GM12878 (cell line): ENCODE data around the gene RFTN2. TPM values are rescaled to one million over a fixed set of nuclear protein-coding genes. Genes with fewer than 3 reads are reported as not detected.

ENCODE experiments used
- ATAC-seq: fragments of 200-7000 bp; cut with Tn5 transposase; 3 replicates; pipeline ENCODE4 v1.9.1; 2020; ENCODE audit warnings: mild to moderate bottlenecking, moderate library complexity
- BruUV-seq: library from RNA; stranded (reverse); fragments of 400-500 nt; replicated peaks from 2 replicates; lab custom pipeline; 2021; lab: Mats Ljungman, UMichigan
- CTCF ChIA-PET: fragments of 300-600 bp; sonication (Branson Sonifier 250); formaldehyde crosslinking; extraction: SDS; loops from one replicate; lab custom pipeline; 2021; ENCODE audit warnings: inconsistent platforms; lab: Yijun Ruan, JAX
- POLR2A ChIA-PET: fragments of 350-600 bp; formaldehyde crosslinking; extraction: SDS; loops from one replicate; lab custom pipeline; 2021; ENCODE audit warnings: inconsistent platforms; lab: Charles Lee
- RAD21 ChIA-PET: fragments of 300-600 bp; sonication (Branson Sonifier 250); formaldehyde crosslinking; loops from one replicate; lab custom pipeline; 2023; ENCODE audit warnings: antibody characterized with exemption; ENCODE audit not compliant: unreplicated experiment; lab: Charles Lee
- SMC1A ChIA-PET: fragments of 300-600 bp; sonication (Branson Sonifier 250); formaldehyde crosslinking; loops from one replicate; lab custom pipeline; 2023; ENCODE audit not compliant: unreplicated experiment, uncharacterized antibody; lab: Charles Lee
- DNase-seq: peaks from one replicate; pipeline ENCODE4 v3.0.0-alpha.2; 2011; ENCODE audit warnings: low read depth, low spot score
- FAIRE-seq: peaks from 3 replicates; lab custom pipeline; 2011; peaks lifted over from hg19 to GRCh38; lab: Jason Lieb, UNC
- H2AFZ ChIP-seq: 2 replicates; pipeline ENCODE4 v1.6.0; 2011; ENCODE audit warnings: low read depth, low read length, control low read depth; ENCODE audit not compliant: control insufficient read depth
- H3K27ac ChIP-seq: 2 replicates; pipeline ENCODE4 v1.5.1; 2011; ENCODE audit warnings: control low read depth; ENCODE audit not compliant: control insufficient read depth, insufficient read depth
- H3K27me3 ChIP-seq, 2 experiments: replicated peaks in 1 of 2; 2 replicates each; pipeline versions ENCODE4 v1.6.0 to v1.6.1; 2011; ENCODE audit warnings: low read length in 1 of 2; ENCODE audit not compliant: control insufficient read depth in 2 of 2, insufficient read depth in 2 of 2
- H3K36me3 ChIP-seq, 2 experiments: 2 replicates each; pipeline ENCODE4 v1.5.1; 2011; ENCODE audit warnings: low read length in 1 of 2; ENCODE audit not compliant: control insufficient read depth in 2 of 2, insufficient read depth in 2 of 2
- H3K4me1 ChIP-seq: 2 replicates; pipeline ENCODE4 v1.6.1; 2011; ENCODE audit warnings: mild to moderate bottlenecking, low read length, moderate library complexity, mixed read lengths; ENCODE audit not compliant: control insufficient read depth, insufficient read depth
- H3K4me2 ChIP-seq: 2 replicates; pipeline ENCODE4 v1.6.0; 2011; ENCODE audit warnings: control low read depth; ENCODE audit not compliant: control insufficient read depth, insufficient read depth
- H3K4me3 ChIP-seq: fragments of 200-600 bp; sonication (generic); 2 replicates; pipeline ENCODE4 v1.5.1; 2016
- H3K79me2 ChIP-seq: 2 replicates; pipeline ENCODE4 v1.6.0; 2011; ENCODE audit warnings: low read length; ENCODE audit not compliant: control insufficient read depth, insufficient read depth
- H3K9ac ChIP-seq: 2 replicates; pipeline ENCODE4 v1.8.0; 2011; ENCODE audit warnings: low read length, control low read depth, mixed read lengths; ENCODE audit not compliant: control insufficient read depth, insufficient read depth
- H3K9me3 ChIP-seq: replicated peaks from 3 replicates; pipeline ENCODE4 v1.5.1; 2011; ENCODE audit warnings: mild to moderate bottlenecking, low read length; ENCODE audit not compliant: control insufficient read depth, insufficient read depth
- H4K20me1 ChIP-seq: 2 replicates; pipeline ENCODE4 v1.6.0; 2011; ENCODE audit not compliant: control insufficient read depth, insufficient read depth
- ATF3 ChIP-seq: IDR thresholded peaks from 2 replicates; pipeline ENCODE4 v1.6.1; 2011; ENCODE audit warnings: low read depth, mild to moderate bottlenecking, low read length, moderate library complexity, borderline replicate concordance; ENCODE audit errors: extremely low read depth
- ATF7 ChIP-seq: fragments of 450-650 bp; IDR thresholded peaks from 2 replicates; pipeline ENCODE4 v1.6.1; 2016; ENCODE audit warnings: low read depth, mild to moderate bottlenecking
- IRF4 ChIP-seq: IDR thresholded peaks from 2 replicates; pipeline ENCODE4 v1.6.1; 2011; ENCODE audit warnings: low read depth, low read length
- SREBF2 ChIP-seq: IDR thresholded peaks from 2 replicates; pipeline ENCODE4 v1.6.1; 2012; ENCODE audit warnings: mild to moderate bottlenecking, low read length
- SUZ12 ChIP-seq: fragments of 200-600 bp; sonication (generic); IDR thresholded peaks from one replicate; pipeline ENCODE4 v1.6.1; 2018; ENCODE audit warnings: antibody characterized with exemption, mild to moderate bottlenecking; ENCODE audit not compliant: unreplicated experiment
- ZZZ3 ChIP-seq: IDR thresholded peaks from 2 replicates; pipeline ENCODE4 v1.6.1; 2011; ENCODE audit warnings: low read depth; ENCODE audit not compliant: control insufficient read depth, insufficient read length
- WGBS: methylation state at CpG from one replicate; pipeline ENCODE4 v1.1.6; 2016; ENCODE audit warnings: low lambda C conversion rate; ENCODE audit not compliant: insufficient replicate concordance, insufficient coverage; ENCODE audit errors: missing lambda C conversion rate; 5-methylcytosine and 5-hydroxymethylcytosine counted together
- in situ Hi-C: fragments of 300-500 bp; cut with MboI; formaldehyde crosslinking; loops from 9 replicates; pipeline ENCODE4 v1.14.3; 2018; ENCODE audit warnings: mixed read lengths
- intact Hi-C: fragments of 100-400 bp; cut with micrococcal nuclease; formaldehyde crosslinking; loops from one replicate; pipeline ENCODE4 v1.14.2; 2022; ENCODE audit not compliant: unreplicated experiment
- polyA plus RNA-seq, 11 experiments: library from polyadenylated mRNA; depleted of rRNA in 4 of 11; unstranded in 6 of 11; stranded (reverse) in 5 of 11; fragments of >200 nt; fragmentation: Nextera tagmentation in 4 of 11; fragmentation: Illumina TruSeq in 1 of 11; extraction: Ambion mirVana in 4 of 11; extraction: Trizol in 1 of 11; gene quantifications; 1 replicate in 1 of 11; 2 replicates in 10 of 11; pipeline versions ENCODE4 v1.2.1 to v1.2.3, GENCODE V29; 2011 to 2016; ENCODE audit warnings: inconsistent platforms in 2 of 11, missing spikeins in 2 of 11, low read depth in 1 of 11
- total RNA-seq, 4 experiments: library from RNA; depleted of rRNA in 3 of 4; stranded (reverse); fragments of >200 nt in 3 of 4; fragmentation: Illumina TruSeq in 1 of 4; extraction: Trizol in 1 of 4; gene quantifications; 2 replicates each; pipeline versions ENCODE4 v1.2.1 to v1.2.3, GENCODE V29; 2013 to 2021

RFTN2 gene
- total and polyA plus RNA-seq, 10 of the 15 experiments (the other 5 are each of a cell fraction or from before 2014, with no cell fraction given): 0.09 to 0.23 TPM; not detected in 8

DNA sequence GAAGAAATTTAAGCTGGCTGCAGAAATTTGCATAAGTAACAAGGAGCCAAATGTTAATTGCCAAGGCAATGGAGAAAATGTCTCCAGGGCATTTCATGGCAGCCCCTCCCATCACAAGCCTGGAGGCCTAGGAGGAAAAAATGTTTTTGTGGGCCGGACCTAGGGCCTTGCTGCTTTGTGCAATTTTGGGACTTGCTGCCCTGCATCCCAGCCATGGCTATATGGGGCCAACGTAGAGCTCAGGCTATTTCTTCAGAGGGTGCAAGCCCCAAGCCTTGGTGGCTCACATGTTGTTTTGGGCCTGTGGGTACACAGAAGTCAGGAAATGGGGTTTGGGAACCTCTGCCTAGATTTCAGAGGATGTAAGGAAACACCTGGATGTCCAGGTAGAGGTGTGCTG lies 101.8 kb downstream of the RFTN2 start:
- SMC1A ChIA-PET: no interaction called here
- in situ Hi-C loops: no loop called here
- BruUV-seq: no TSS peak

DNA sequence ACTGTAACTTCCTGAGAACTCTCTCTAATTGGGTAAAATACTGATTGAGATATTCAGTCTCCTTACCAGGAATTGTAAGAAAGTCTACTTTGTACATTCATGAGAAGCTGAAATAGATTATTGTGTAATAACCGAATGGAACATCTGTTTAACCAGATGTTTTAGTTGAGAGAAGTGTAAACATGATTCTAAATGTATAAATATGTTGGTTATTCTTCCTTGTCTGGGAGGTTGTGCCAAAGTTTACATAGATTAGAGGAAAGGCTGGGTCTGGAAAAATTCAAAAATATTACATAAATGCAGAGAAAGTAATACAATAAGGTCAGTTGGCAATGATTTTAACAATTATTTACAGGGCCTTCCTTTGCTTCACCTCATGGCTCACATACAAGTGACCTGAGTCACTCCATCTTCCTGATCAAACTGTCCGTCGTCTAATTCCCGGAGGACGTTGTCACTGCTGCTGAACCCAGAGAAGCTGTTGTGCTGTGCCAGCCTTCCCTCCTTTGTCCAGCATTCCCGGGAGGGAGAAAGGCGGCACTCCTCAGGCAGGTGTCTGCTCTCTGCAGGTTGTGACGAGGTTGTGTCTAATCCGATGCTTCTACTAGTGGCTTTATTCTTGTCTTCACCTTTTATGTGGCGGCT lies 103.6 kb downstream of the RFTN2 start:
- DNase-seq (no peak), ATAC-seq (no peak), FAIRE-seq (no peak)
- H3K4me1 ChIP-seq: no peaks in the 10 kb centered on the region
- no TSS peak for BruUV-seq
- RAD21 ChIA-PET: no interaction called here
- in situ Hi-C loops: no loop called here
- WGBS: 98% methylated on average over 10 of the region's 10 CpGs
- POLR2A ChIA-PET: no interaction called here
- TF ChIP-seq SREBF2 (no peak), ZZZ3 (no peak), ATF7 (no peak), SUZ12 (no peak), ATF3 (no peak)
- SMC1A ChIA-PET: no interaction called here
- no peaks in the 10 kb centered on the region for H3K79me2 ChIP-seq
- no peaks in the 10 kb centered on the region for H4K20me1 ChIP-seq
- H3K27me3 ChIP-seq: no peaks in the 10 kb centered on the region
- peaks cover 15% of the 10 kb centered on the region; the same call in 2 of the 3 replicates for H3K9me3 ChIP-seq
- H3K4me3 ChIP-seq: no peak overlapping the region
- H3K4me2 ChIP-seq: no peak overlapping the region
- H2AFZ ChIP-seq: no peak overlapping the region
- no peak overlapping the region for H3K27ac ChIP-seq
- CTCF ChIA-PET: no interaction called here
- no peaks in the 10 kb centered on the region for H3K36me3 ChIP-seq
- intact Hi-C loops: no loop called here
- no peak overlapping the region for H3K9ac ChIP-seq

More for the DNA sequence above, 101.8 kb downstream of the RFTN2 start:
- ChIA-PET CTCF (no interaction called here), RAD21 (no interaction called here), POLR2A (no interaction called here)
- Histone ChIP-seq H3K9me3 (peaks cover 15% of the 10 kb centered on the region; the same call in 2 of the 3 replicates), H3K27me3 (no peaks in the 10 kb centered on the region), H4K20me1 (no peaks in the 10 kb centered on the region), H3K4me3 (no peak overlapping the region), H3K4me2 (no peak overlapping the region), H3K79me2 (no peaks in the 10 kb centered on the region), H3K9ac (no peak overlapping the region), H3K27ac (no peak overlapping the region), H3K4me1 (no peaks in the 10 kb centered on the region), H2AFZ (no peak overlapping the region), H3K36me3 (no peaks in the 10 kb centered on the region)
- intact Hi-C loops: no loop called here
- 96% methylated on average over 2 of the region's 2 CpGs for WGBS
- ATAC-seq: no peak
- no peak for FAIRE-seq
- DNase-seq: no peak
- no peak for TF ChIP-seq ATF7
- TF ChIP-seq IRF4: no peak
